Measurements from ENCODE around the gene ELL2. TPM values are rescaled to one million over a fixed set of nuclear protein-coding genes. Genes with fewer than 3 reads are reported as not detected.

ELL2 gene
- total RNA-seq, 2 experiments from 2014 or later = 75.0 to 78.6 TPM

- no peak overlapping the region for H3K4me3 Mint-ChIP-seq
Measured at GRCh38 chr5:95922798-95923197, 38.9 kb downstream of the ELL2 start.

DNA sequence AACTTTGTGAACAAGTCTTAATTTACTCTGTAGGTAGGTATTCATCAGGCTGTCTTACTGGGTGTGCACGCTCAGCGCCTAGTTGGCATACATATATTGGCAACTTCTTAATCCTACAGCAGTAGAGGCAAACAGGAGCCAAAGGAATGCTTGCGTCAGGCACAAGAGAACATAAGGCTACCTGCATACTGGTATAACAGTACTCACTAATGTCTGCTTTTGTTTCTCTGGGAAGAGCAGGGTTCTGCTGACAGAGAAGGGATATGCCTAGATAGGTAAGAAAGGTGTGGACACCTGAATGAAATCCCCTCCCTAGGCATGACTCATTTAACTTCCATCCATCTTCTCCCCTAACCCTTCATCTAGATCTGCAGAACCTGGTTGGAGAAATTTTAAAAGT, 40.1 kb downstream of the ELL2 start:
- no peak for DNase-seq
- no peaks in the 10 kb centered on the region for H3K9me3 Mint-ChIP-seq
- H3K4me1 Mint-ChIP-seq (ENCODE audit: low read depth) = peaks cover 3% of the 10 kb centered on the region
- H3K36me3 Mint-ChIP-seq (ENCODE audit: low read depth) = peaks cover 4% of the 10 kb centered on the region
- CTCF ChIA-PET = interaction anchor here (0.7 kb wide), 1 partner anchor 48 kb away, joined by 5 read pairs; no protein-coding TSS in a partner anchor
- intact Hi-C loops (cut with micrococcal nuclease) = no loop called here
- H3K27ac Mint-ChIP-seq = no peak overlapping the region
- no peaks in the 10 kb centered on the region for H3K27me3 Mint-ChIP-seq (ENCODE audit: low read depth)
- H3K4me3 Mint-ChIP-seq = no peak overlapping the region

More at GRCh38 chr5:95922798-95923197, 38.9 kb downstream of the ELL2 start:
- Mint-ChIP-seq H3K27ac (no peak overlapping the region), H3K27me3 (ENCODE audit: low read depth) (no peaks in the 10 kb centered on the region), H3K9me3 (no peaks in the 10 kb centered on the region), H3K36me3 (ENCODE audit: low read depth) (peaks cover 4% of the 10 kb centered on the region), H3K4me1 (ENCODE audit: low read depth) (peaks cover 4% of the 10 kb centered on the region)
- DNase-seq = no peak
- CTCF ChIA-PET = interaction anchor here (0.7 kb wide), 1 partner anchor 330 kb away, joined by 3 read pairs; no protein-coding TSS in a partner anchor
- intact Hi-C loops (cut with micrococcal nuclease) = no loop called here

DNA sequence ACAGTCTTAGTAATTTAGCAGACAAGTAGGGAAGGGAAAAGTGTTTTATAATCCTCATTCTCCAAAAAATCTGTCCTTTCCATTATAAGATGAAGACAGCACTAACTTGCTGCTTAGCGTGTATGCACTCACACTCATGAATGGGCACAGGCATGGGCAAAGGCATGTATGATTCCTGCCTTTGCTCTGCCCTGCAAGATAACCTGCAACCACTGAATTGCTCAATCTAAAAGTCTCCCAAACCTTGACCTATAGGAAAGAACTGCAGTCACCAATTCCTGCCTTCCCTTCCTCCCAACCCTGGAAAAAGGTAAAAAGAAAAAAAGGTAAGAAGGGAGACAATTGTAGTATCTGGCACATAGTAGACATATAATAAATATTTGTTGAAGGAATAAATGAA, 40.8 kb downstream of the ELL2 start:
- intact Hi-C loops (cut with micrococcal nuclease) = no loop called here
- Mint-ChIP-seq H3K36me3 (ENCODE audit: low read depth) (peaks cover 10% of the 10 kb centered on the region), H3K4me3 (no peak overlapping the region), H3K9me3 (no peaks in the 10 kb centered on the region), H3K4me1 (ENCODE audit: low read depth) (no peaks in the 10 kb centered on the region), H3K27me3 (ENCODE audit: low read depth) (no peaks in the 10 kb centered on the region), H3K27ac (no peak overlapping the region)
- CTCF ChIA-PET = no interaction called here
- no peak for DNase-seq

DNA sequence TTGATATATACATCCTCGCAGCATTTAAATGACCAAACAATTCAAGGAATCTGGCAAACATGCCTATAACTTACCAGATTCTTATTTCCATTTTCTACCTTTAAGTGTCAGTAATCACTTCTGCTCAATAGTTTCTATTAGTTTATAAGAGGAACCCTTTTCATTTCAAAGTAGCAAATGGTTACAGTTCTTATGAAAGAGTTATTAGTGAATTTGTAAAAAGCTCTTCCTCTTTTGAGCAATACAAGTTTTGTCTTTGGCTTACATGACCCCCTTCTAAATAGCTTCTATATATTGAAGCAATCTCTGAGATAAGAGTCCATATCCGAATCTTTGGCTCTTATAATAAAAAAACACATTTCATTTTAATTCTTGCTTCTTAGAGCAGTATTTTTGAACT, 42.0 kb downstream of the ELL2 start:
- intact Hi-C loops (cut with micrococcal nuclease) = no loop called here
- peaks cover 14% of the 10 kb centered on the region for H3K36me3 Mint-ChIP-seq (ENCODE audit: low read depth)
- CTCF ChIA-PET = interaction anchor here (0.7 kb wide), 1 partner anchor 17 kb away, joined by 3 read pairs; no protein-coding TSS in a partner anchor

DNA sequence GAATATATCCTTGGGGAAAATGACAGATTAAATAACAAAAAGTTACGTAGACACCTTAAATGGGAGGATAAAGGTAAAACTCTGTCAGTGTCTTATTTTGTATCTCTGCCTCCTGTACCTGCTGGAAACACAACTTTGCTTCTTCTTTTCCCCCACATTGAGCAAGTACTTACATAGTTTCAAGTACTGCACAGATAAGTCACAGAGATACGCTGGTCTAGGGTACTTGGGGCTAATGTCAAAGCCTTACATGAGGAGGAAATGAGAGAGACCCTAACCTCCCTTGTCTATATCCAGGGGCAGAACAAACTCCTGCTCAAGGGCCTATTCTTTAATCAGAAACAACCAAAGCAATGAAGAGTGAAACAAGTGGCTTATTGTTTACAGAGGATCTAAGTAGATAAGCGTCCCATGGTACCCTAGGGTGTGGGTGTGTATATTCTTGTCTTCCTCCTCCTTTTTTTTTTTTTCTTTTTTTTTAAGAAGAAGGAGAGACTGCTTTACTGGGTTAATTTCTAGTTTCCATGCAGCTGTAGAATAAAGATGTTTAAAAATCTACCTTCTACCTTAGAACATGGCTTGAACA, 43.1 kb downstream of the ELL2 start:
- Mint-ChIP-seq H3K36me3 (ENCODE audit: low read depth) (peaks cover 15% of the 10 kb centered on the region), H3K27ac (no peak overlapping the region), H3K27me3 (ENCODE audit: low read depth) (no peaks in the 10 kb centered on the region), H3K9me3 (no peaks in the 10 kb centered on the region), H3K4me3 (no peak overlapping the region), H3K4me1 (ENCODE audit: low read depth) (no peaks in the 10 kb centered on the region)
- CTCF ChIA-PET = no interaction called here
- intact Hi-C loops (cut with micrococcal nuclease) = no loop called here
- DNase-seq = no peak

More for the DNA sequence above, 42.0 kb downstream of the ELL2 start:
- no peak overlapping the region for H3K27ac Mint-ChIP-seq
- H3K27me3 Mint-ChIP-seq (ENCODE audit: low read depth) = no peaks in the 10 kb centered on the region
- no peak overlapping the region for H3K4me3 Mint-ChIP-seq
- no peaks in the 10 kb centered on the region for H3K9me3 Mint-ChIP-seq
- no peaks in the 10 kb centered on the region for H3K4me1 Mint-ChIP-seq (ENCODE audit: low read depth)
- DNase-seq = no peak

DNA sequence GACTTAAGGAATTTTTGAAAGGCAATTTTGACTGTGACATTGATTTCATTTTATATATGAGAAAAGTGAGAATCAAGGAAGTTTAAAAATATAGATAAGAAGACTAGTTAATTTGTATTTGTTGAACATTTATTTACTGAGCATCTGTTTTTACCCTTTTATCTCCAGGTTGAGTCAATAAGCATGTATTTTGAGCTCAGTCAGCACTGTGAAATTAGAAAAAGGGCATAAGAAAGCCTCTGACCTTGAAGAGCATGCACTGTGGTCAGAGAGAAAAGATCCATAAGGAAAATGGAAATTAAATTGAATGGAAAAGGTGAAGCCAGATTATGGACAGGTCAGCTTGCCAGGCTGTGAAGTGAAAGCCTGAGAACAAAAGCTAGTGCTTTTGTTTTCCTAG, 44.4 kb downstream of the ELL2 start:
- no peak for DNase-seq
- no peaks in the 10 kb centered on the region for H3K9me3 Mint-ChIP-seq

DNA sequence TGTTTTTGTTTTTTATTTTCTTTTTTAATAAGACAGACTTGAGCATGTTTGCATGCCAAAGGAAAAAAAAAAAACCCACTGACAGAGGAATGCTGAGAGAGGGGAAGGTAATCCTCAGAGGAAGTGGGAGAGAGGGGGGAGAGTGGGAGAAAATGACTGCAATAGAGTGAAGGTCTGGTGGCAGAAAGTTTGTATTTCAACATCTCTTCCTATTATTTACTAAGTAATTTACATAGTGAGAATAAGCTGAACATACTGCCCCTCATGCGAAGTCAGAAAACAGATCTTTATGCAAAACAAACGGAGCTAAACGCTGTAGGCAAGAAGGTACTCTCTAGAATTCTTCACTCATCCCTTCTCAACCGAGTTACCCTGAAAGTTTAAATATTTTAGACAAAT, 45.0 kb downstream of the ELL2 start:
- no peak overlapping the region for H3K4me3 Mint-ChIP-seq
- no peak overlapping the region for H3K27ac Mint-ChIP-seq

More for the DNA sequence above, 44.4 kb downstream of the ELL2 start:
- CTCF ChIA-PET = interaction anchor here (0.6 kb wide), 1 partner anchor 243 kb away, joined by 3 read pairs; no protein-coding TSS in a partner anchor
- Mint-ChIP-seq H3K27me3 (ENCODE audit: low read depth) (no peaks in the 10 kb centered on the region), H3K4me3 (no peak overlapping the region), H3K36me3 (ENCODE audit: low read depth) (peaks cover 20% of the 10 kb centered on the region), H3K4me1 (ENCODE audit: low read depth) (no peaks in the 10 kb centered on the region), H3K27ac (no peak overlapping the region)
- intact Hi-C loops (cut with micrococcal nuclease) = no loop called here

DNA sequence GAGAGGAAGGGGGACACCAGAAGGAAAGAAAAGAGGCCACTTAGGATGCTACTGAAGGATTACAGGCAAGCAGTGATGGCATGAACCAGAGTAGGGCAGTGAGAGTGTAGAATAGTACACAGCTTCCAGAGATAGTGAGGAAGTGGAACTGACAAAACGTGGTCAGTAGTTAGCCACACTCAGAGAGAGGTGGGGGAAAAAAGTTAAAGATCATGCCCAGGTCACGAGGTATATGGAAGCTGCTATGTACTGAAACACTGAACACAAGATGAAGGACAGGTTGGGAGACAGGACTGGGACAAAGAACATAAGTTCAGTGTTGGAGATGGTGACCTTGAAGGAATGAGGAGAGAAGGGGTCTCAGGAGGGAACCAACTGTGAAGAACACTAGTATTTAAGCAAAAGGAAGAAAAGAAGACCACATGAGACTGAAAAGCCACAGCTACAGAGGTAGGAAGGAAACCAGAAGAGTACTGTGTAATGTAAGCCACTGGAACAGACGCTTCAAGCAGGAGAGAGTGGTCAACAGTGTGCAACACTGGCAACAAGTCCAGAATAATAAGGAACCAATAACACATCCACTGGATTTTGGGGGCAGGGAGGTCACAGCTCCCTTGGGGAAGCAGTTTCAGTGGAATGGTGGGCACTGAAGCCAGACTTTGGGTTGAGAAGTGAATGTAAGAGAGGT, 45.5 kb downstream of the ELL2 start:
- CTCF ChIA-PET = no interaction called here
- Mint-ChIP-seq H3K4me1 (ENCODE audit: low read depth) (no peaks in the 10 kb centered on the region), H3K9me3 (no peaks in the 10 kb centered on the region), H3K27me3 (ENCODE audit: low read depth) (no peaks in the 10 kb centered on the region), H3K4me3 (no peak overlapping the region), H3K36me3 (ENCODE audit: low read depth) (peaks cover 23% of the 10 kb centered on the region), H3K27ac (no peak overlapping the region)
- intact Hi-C loops (cut with micrococcal nuclease) = no loop called here
- DNase-seq = no peak

More for the DNA sequence above, 45.0 kb downstream of the ELL2 start:
- H3K27me3 Mint-ChIP-seq (ENCODE audit: low read depth) = no peaks in the 10 kb centered on the region
- intact Hi-C loops (cut with micrococcal nuclease) = no loop called here
- H3K9me3 Mint-ChIP-seq = no peaks in the 10 kb centered on the region
- H3K4me1 Mint-ChIP-seq (ENCODE audit: low read depth) = no peaks in the 10 kb centered on the region
- CTCF ChIA-PET = no interaction called here
- no peak for DNase-seq
- peaks cover 19% of the 10 kb centered on the region for H3K36me3 Mint-ChIP-seq (ENCODE audit: low read depth)

- Mint-ChIP-seq H3K4me3 (no peak overlapping the region), H3K36me3 (ENCODE audit: low read depth) (peaks cover 29% of the 10 kb centered on the region)
- CTCF ChIA-PET = no interaction called here
Measured at GRCh38 chr5:95913663-95914062, 48.0 kb downstream of the ELL2 start.

DNA sequence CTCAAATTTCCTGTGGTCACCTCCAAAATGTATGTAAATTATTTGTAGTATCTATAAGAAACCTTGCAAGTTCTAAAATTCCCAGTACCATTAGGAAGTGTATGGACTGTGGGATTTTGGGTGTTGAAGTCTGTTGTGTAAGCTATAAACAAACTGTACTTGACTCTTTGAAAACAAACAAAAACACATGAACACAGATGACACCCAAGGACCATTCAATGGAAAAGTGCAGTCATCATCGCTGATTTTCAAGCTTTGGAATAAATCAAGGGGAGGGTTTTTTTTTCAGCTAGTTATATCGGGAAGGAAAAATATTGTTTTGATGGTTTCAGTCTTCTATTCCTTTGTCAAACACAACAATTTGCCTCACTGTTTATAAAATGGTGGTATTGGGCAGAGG, 49.6 kb downstream of the ELL2 start:
- no peaks in the 10 kb centered on the region for H3K4me1 Mint-ChIP-seq (ENCODE audit: low read depth)
- CTCF ChIA-PET = interaction anchor here (0.9 kb wide), 1 partner anchor 48 kb away, joined by 3 read pairs; no protein-coding TSS in a partner anchor
- intact Hi-C loops (cut with micrococcal nuclease) = no loop called here
- H3K27ac Mint-ChIP-seq = no peak overlapping the region
- H3K27me3 Mint-ChIP-seq (ENCODE audit: low read depth) = no peaks in the 10 kb centered on the region
- H3K4me3 Mint-ChIP-seq = no peak overlapping the region
- peaks cover 31% of the 10 kb centered on the region for H3K36me3 Mint-ChIP-seq (ENCODE audit: low read depth)
- DNase-seq = no peak
- H3K9me3 Mint-ChIP-seq = no peaks in the 10 kb centered on the region

More at GRCh38 chr5:95913663-95914062, 48.0 kb downstream of the ELL2 start:
- intact Hi-C loops (cut with micrococcal nuclease) = no loop called here
- H3K27ac Mint-ChIP-seq = no peak overlapping the region
- H3K27me3 Mint-ChIP-seq (ENCODE audit: low read depth) = no peaks in the 10 kb centered on the region
- no peak for DNase-seq
- H3K4me1 Mint-ChIP-seq (ENCODE audit: low read depth) = no peaks in the 10 kb centered on the region
- no peaks in the 10 kb centered on the region for H3K9me3 Mint-ChIP-seq

GRCh38 chr5:95910521-95910920, 51.1 kb downstream of the ELL2 start:
- intact Hi-C loops (cut with micrococcal nuclease) = no loop called here
- H3K27ac Mint-ChIP-seq = no peak overlapping the region
- H3K4me1 Mint-ChIP-seq (ENCODE audit: low read depth) = no peaks in the 10 kb centered on the region
- H3K36me3 Mint-ChIP-seq (ENCODE audit: low read depth) = peaks cover 24% of the 10 kb centered on the region
- no peaks in the 10 kb centered on the region for H3K9me3 Mint-ChIP-seq
- H3K4me3 Mint-ChIP-seq = no peak overlapping the region
- CTCF ChIA-PET = interaction anchor here (0.6 kb wide), 1 partner anchor 322 kb away, joined by 3 read pairs; no protein-coding TSS in a partner anchor
- H3K27me3 Mint-ChIP-seq (ENCODE audit: low read depth) = no peaks in the 10 kb centered on the region
- no peak for DNase-seq

- Mint-ChIP-seq H3K9me3 (no peaks in the 10 kb centered on the region), H3K4me1 (ENCODE audit: low read depth) (no peaks in the 10 kb centered on the region), H3K27ac (no peak overlapping the region), H3K36me3 (ENCODE audit: low read depth) (peaks cover 23% of the 10 kb centered on the region), H3K4me3 (no peak overlapping the region), H3K27me3 (ENCODE audit: low read depth) (no peaks in the 10 kb centered on the region)
- DNase-seq = no peak
- intact Hi-C loops (cut with micrococcal nuclease) = no loop called here
- CTCF ChIA-PET = no interaction called here
Measured at GRCh38 chr5:95909738-95910137, 51.9 kb downstream of the ELL2 start.

- intact Hi-C loops (cut with micrococcal nuclease) = no loop called here
- no peak for DNase-seq
- CTCF ChIA-PET = no interaction called here
- no peak overlapping the region for H3K4me3 Mint-ChIP-seq
- no peak overlapping the region for H3K27ac Mint-ChIP-seq
- H3K36me3 Mint-ChIP-seq (ENCODE audit: low read depth) = peaks cover 27% of the 10 kb centered on the region
- H3K4me1 Mint-ChIP-seq (ENCODE audit: low read depth) = no peaks in the 10 kb centered on the region
- no peaks in the 10 kb centered on the region for H3K9me3 Mint-ChIP-seq
- no peaks in the 10 kb centered on the region for H3K27me3 Mint-ChIP-seq (ENCODE audit: low read depth)
Measured at GRCh38 chr5:95908799-95909198, 52.9 kb downstream of the ELL2 start.
